H1 (cell line): ENCODE measurements around the gene NAT8L. TPM values are rescaled to one million over a fixed set of nuclear protein-coding genes. Genes with fewer than 3 reads are reported as not detected.

Experiments used
- ATF3 ChIP-seq: IDR thresholded peaks from 2 replicates; pipeline ENCODE4 v1.6.1; 2011; ENCODE audit warnings: low read depth, mild to moderate bottlenecking, low read length; ENCODE audit not compliant: insufficient read depth
- SP1 ChIP-seq: IDR thresholded peaks from 2 replicates; pipeline ENCODE4 v1.6.1; 2011; ENCODE audit warnings: low read depth, low read length
- polyA plus RNA-seq, 7 experiments: library from polyadenylated mRNA; depleted of rRNA in 3 of 7; stranded (reverse) in 5 of 7; unstranded in 2 of 7; fragments of >200 nt in 5 of 7; fragments of 200-250 nt in 2 of 7; gene quantifications; 1 replicate in 5 of 7; 2 replicates in 1 of 7; 4 replicates in 1 of 7; pipeline versions ENCODE4 v1.2.1 to v1.2.3, GENCODE V29; 2011 to 2013; ENCODE audit warnings: missing spikeins in 2 of 7, mixed read lengths in 2 of 7
- total RNA-seq: library from RNA; stranded (reverse); fragmentation: NEBNext Ultra II Directional; extraction: Animal tissue kit (Norgen Biotek cat#: 25700); gene quantifications from 2 replicates; pipeline ENCODE4 v1.2.1, GENCODE V29; 2021

NAT8L gene
- total and polyA plus RNA-seq, 2 of the 8 experiments (the other 6 are each of a cell fraction or from before 2014, with no cell fraction given): 10.8 TPM

- TF ChIP-seq ATF3 (no peak), SP1 (no peak)
Measured at GRCh38 chr4:2067446-2068197, 8.5 kb downstream of the NAT8L start (continued).
